ENCODE results near the gene NLGN4X.

- TF ChIP-seq CTCF (IDR thresholded peaks at IDR 0.05) (no peak), POLR2A (IDR thresholded peaks at IDR 0.05) (no peak)
Measured at GRCh38 chrX:6170424-6170823, 58.2 kb downstream of the NLGN4X start.

All from uterus (tissue), 2 donors.